NT2/D1 (cell line): Measurements from ENCODE around the gene S100A16.

ENCODE experiments used
- YY1 ChIP-seq: IDR thresholded peaks from 2 replicates; pipeline ENCODE4 v1.6.1; 2011; ENCODE audit not compliant: insufficient read length, insufficient read depth
- ZNF274 ChIP-seq: IDR thresholded peaks from 2 replicates; pipeline ENCODE4 v1.6.1; 2011; ENCODE audit warnings: mild to moderate bottlenecking, low read depth, low read length

- no peak for TF ChIP-seq ZNF274
- TF ChIP-seq YY1 = no peak
Observed at GRCh38 chr1:153587314-153587713, 25.6 kb downstream of the S100A16 start.
